ENCODE measurements around the gene MCF2L2.

MCF2L2 gene

GRCh38 chr3:183317886-183318865 lies 110.2 kb downstream of the MCF2L2 start:
- DNase-seq: no peak

GRCh38 chr3:183317271-183317670 lies 111.1 kb downstream of the MCF2L2 start:
- no peak for DNase-seq

- DNase-seq: no peak
Observed at GRCh38 chr3:183315739-183316138, 112.7 kb downstream of the MCF2L2 start.

DNA sequence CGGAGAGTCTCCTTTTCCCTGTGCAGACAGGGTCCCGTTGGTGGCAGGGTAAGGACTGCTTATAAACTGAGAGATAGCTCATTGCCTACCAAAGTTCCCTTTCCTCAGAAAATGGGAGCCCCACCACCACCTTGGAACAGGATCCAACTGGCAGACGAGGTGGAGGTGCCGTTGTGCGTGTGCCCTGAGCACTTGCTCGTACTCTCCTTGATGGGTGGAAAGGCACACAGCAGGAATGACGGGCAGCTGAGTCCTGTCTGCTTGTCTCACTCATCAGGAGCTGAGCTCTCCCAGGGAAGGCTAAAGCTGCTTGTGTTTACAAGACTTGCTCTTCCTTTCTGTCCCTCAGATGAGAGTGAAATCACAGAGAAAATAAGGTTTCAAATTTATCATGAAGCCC lies 114.7 kb downstream of the MCF2L2 start:
- DNase-seq: no peak

DNA sequence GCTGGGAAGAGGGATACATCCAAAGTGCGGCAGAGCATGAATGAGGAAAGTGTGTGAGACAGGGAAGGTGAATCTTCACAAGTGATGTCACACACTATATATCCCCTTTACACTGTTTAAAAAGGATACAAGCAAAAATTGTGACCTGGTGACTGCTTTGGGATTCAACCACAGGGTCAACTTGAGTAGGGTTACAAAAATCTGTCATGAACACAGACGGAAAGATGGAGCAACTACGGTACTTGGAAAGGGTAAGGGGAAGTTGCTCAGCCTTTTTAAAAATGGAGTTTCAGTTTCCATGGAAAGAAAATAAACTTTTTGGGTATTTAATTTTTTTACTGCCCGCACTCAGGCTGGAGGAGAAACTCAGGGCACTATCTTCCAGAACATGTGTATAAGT lies 115.1 kb downstream of the MCF2L2 start:
- no peak for DNase-seq

GRCh38 chr3:183312433-183312832 lies 116.0 kb downstream of the MCF2L2 start:
- no peak for DNase-seq

GRCh38 chr3:183310936-183311335 lies 117.5 kb downstream of the MCF2L2 start:
- no peak for DNase-seq

- DNase-seq: no peak
Observed at GRCh38 chr3:183309276-183309675, 119.1 kb downstream of the MCF2L2 start.

- no peak for DNase-seq
Observed at GRCh38 chr3:183308751-183309150, 119.7 kb downstream of the MCF2L2 start.

DNA sequence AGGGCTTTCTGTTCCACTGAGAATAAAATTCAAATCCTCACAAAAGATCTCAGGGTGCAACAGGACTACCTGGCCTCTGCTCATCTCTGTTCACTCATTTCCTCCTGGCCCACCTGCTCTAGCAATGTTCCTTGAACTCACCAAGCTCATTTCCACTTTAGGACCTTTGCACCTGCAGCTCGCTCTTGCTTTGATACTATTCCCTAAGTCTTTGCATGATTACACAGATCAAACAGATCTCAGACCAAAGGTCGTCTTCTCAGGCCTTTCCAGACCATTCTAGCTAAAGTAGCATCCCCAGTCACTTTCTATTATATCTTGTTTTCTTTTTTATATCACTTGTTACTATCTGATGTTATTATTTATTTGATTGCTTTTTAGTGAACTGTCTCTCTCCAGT lies 120.7 kb downstream of the MCF2L2 start:
- no peak for DNase-seq

- DNase-seq: peak; percentile 20
Observed at GRCh38 chr3:183306798-183307671, 121.4 kb downstream of the MCF2L2 start.

- no peak for DNase-seq
Observed at GRCh38 chr3:183303690-183304089, 124.7 kb downstream of the MCF2L2 start.

GRCh38 chr3:183301937-183302580 lies 126.4 kb downstream of the MCF2L2 start:
- no peak for DNase-seq

DNA sequence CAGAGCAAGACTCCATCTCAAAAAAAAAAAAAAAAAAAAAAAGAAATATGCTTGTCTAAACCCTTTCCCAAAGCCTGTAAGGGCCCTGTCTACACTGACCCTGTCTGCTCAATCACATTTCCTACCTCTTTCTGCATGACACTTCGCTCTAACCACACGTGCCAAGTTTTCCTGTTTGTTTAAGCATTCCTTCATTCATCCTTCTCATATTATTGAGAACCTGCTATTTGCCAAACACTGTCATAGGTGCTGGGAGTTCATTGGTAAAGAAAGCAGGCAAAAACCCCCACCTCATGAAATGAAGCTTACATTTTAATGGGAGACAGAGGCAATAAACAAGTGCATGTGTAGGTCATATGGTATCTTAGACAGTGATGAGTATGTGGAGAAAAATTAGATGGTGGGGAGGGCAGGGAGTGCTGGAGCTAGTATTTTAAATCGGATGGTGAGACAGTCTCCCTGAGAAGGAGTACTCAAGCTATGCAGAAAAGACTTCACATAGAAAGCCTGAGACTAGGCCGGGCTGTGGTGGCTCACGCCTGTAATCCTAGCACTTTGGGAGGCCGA lies 127.3 kb downstream of the MCF2L2 start:
- no peak for DNase-seq

GRCh38 chr3:183299976-183300375 lies 128.4 kb downstream of the MCF2L2 start:
- DNase-seq: no peak

- no peak for DNase-seq
Observed at GRCh38 chr3:183298701-183299153, 129.7 kb downstream of the MCF2L2 start.

- no peak for DNase-seq
Observed at GRCh38 chr3:183296944-183297343, 131.5 kb downstream of the MCF2L2 start.

DNA sequence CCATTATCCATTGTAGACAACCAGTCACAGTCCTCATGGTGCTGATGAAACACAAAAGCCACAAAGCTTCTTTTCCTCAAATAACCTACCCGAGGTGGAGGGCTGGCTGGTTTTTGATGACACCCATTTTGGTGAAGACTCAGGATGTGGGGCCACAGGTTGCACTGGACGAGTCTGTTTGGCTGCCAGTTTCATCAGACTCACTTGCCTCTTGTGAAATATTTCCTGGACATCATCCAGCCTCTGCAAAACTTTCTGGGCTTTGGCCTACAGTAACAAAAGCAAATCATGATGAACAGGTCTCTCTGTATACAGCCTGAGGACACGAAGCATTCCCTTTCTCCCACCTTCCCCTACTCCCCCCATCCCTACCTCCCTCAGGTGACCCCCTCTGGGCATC lies 133.2 kb downstream of the MCF2L2 start:
- DNase-seq: no peak

- no peak for DNase-seq
Observed at GRCh38 chr3:183293966-183294365, 134.5 kb downstream of the MCF2L2 start.

DNA sequence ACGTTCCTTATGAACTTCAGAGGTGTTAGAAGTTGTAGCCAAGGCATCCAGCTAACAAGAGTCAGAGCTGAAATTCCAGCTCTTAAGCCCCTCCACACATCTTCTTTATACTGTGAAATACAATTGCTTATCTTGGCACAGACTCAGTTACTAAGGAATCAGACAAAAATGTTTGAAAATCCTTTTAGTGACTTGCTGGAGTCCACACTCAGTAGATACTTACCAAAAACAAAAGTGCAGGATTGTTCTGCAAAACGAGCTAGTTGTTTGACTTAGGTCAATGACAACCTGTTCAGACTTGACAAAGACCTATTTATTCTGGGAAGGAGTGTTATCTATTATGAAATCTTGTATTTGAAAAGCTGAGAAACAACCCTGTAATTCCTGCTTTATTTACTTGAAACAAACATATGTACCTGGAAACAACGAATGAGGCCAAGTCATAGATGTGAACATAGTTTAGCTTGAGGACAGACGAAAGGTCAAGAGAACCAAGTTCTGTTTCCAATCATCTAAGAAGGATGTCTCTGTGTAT lies 136.9 kb downstream of the MCF2L2 start:
- no peak for DNase-seq

- DNase-seq: no peak
Observed at GRCh38 chr3:183290216-183290615, 138.2 kb downstream of the MCF2L2 start.

DNA sequence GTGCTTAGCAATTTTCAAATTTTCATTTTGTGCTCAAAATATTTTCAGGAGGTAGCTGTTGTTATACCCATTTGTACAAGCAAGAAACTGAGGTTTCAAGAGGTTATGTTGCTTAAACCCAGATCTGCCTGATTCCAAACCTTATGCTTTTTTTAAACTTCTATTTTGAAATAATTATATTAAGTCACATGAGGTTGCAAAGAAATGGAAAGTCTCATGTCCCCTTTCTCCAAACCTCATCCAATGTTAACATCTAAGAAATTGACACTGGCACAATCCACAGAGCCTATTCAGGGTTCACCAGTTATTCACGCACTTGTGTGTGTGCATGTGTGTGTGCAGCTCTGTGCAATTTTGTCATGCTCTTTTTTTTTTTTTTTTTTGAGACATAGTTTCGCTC lies 140.3 kb downstream of the MCF2L2 start:
- no peak for DNase-seq

All from CD4-positive, alpha-beta T cell treated with Interleukin-6 for 4 hours (primary cell).